HepG2 (cell line): ENCODE results near the gene CSNK1G1. TPM values are rescaled to one million over a fixed set of nuclear protein-coding genes. Genes with fewer than 3 reads are reported as not detected.

ENCODE experiments used
- ATF5 ChIP-seq: sonication (generic); formaldehyde crosslinking; IDR thresholded peaks from 2 replicates; pipeline ENCODE4 v1.4.0; 2020; ENCODE audit warnings: mild to moderate bottlenecking, low read depth, missing genetic modification reagents
- EHMT2 ChIP-seq: fragments of 200-600 bp; sonication (generic); IDR thresholded peaks from 2 replicates; pipeline ENCODE4 v1.7.0; 2017; ENCODE audit warnings: antibody characterized with exemption, low read depth, low read length, borderline replicate concordance
- FLYWCH1 ChIP-seq: sonication (generic); formaldehyde crosslinking; IDR thresholded peaks from 2 replicates; pipeline ENCODE4 v1.8.1; 2023; ENCODE audit warnings: mild to moderate bottlenecking, missing genetic modification reagents
- GATA4 ChIP-seq: sonication (generic); IDR thresholded peaks from 2 replicates; pipeline ENCODE4 v1.6.1; 2016; ENCODE audit warnings: antibody characterized with exemption, low read depth, borderline replicate concordance
- GRHL1 ChIP-seq: sonication (generic); formaldehyde crosslinking; conservative IDR thresholded peaks from 2 replicates; pipeline ENCODE4 v1.8.0; 2022; ENCODE audit warnings: missing genetic modification reagents
- HCFC1 ChIP-seq: fragments of 150-350 bp; IDR thresholded peaks from 2 replicates; pipeline ENCODE4 v1.6.1; 2014; ENCODE audit warnings: low read depth, low read length
- JUN ChIP-seq: sonication (generic); formaldehyde crosslinking; IDR thresholded peaks from 2 replicates; pipeline ENCODE4 v1.4.0; 2020; ENCODE audit warnings: mild to moderate bottlenecking, missing genetic modification reagents
- KLF6 ChIP-seq: IDR thresholded peaks from 2 replicates; pipeline ENCODE4 v1.8.0; 2016; ENCODE audit warnings: missing biosample characterization, missing genetic modification reagents
- NFE2 ChIP-seq: sonication (generic); formaldehyde crosslinking; IDR thresholded peaks from 2 replicates; pipeline ENCODE4 v1.4.0; 2020; ENCODE audit warnings: missing genetic modification reagents
- SIN3B ChIP-seq: fragments of 150-350 bp; IDR thresholded peaks from 2 replicates; pipeline ENCODE4 v1.6.1; 2014; ENCODE audit warnings: low read length
- SRSF4 ChIP-seq: fragments of 200-400 bp; formaldehyde crosslinking; IDR thresholded peaks from one replicate; pipeline ENCODE4 v1.6.1; 2018; ENCODE audit warnings: mild to moderate bottlenecking, low read depth, low read length, moderate library complexity; ENCODE audit not compliant: poor library complexity, severe bottlenecking
- TRIM22 ChIP-seq: fragments of 450-650 bp; IDR thresholded peaks from 2 replicates; pipeline ENCODE4 v1.6.1; 2017
- U2AF2 ChIP-seq: fragments of 200-400 bp; formaldehyde crosslinking; IDR thresholded peaks from 2 replicates; pipeline ENCODE4 v1.6.1; 2017; ENCODE audit warnings: low read depth, mild to moderate bottlenecking, low read length
- USF2 ChIP-seq, 2 experiments: sonication (generic) in 1 of 2; formaldehyde crosslinking in 1 of 2; IDR thresholded peaks; 2 replicates each; pipeline versions ENCODE4 v1.5.1 to v1.6.1; 2011 to 2020; ENCODE audit warnings: borderline replicate concordance in 1 of 2, low read depth in 1 of 2, low read length in 1 of 2, mild to moderate bottlenecking in 1 of 2, missing genetic modification reagents in 1 of 2, moderate library complexity in 1 of 2
- ZMAT3 ChIP-seq: sonication (generic); formaldehyde crosslinking; conservative IDR thresholded peaks from 2 replicates; pipeline ENCODE4 v1.7.0; 2021; ENCODE audit warnings: missing genetic modification reagents
- ZNF225 ChIP-seq: sonication (generic); formaldehyde crosslinking; IDR thresholded peaks from 2 replicates; pipeline ENCODE4 v1.4.0; 2020; ENCODE audit warnings: mild to moderate bottlenecking, missing genetic modification reagents
- ZNF275 ChIP-seq: sonication (generic); formaldehyde crosslinking; IDR thresholded peaks from 2 replicates; pipeline ENCODE4 v1.8.0; 2022; ENCODE audit warnings: missing genetic modification reagents, mild to moderate bottlenecking, inconsistent platforms, borderline replicate concordance
- ZNF30 ChIP-seq: sonication (generic); formaldehyde crosslinking; IDR thresholded peaks from 2 replicates; pipeline ENCODE4 v1.5.0; 2020; ENCODE audit warnings: mild to moderate bottlenecking, missing genetic modification reagents
- ZNF33A ChIP-seq: sonication (generic); formaldehyde crosslinking; IDR thresholded peaks from 2 replicates; pipeline ENCODE4 v1.5.1; 2020; ENCODE audit warnings: missing genetic modification reagents, mild to moderate bottlenecking, moderate library complexity, borderline replicate concordance
- ZNF672 ChIP-seq: sonication (generic); formaldehyde crosslinking; IDR thresholded peaks from 2 replicates; pipeline ENCODE4 v1.8.1; 2022; ENCODE audit warnings: missing genetic modification reagents
- ZNF720 ChIP-seq: sonication (generic); formaldehyde crosslinking; IDR thresholded peaks from 2 replicates; pipeline ENCODE4 v1.4.0; 2020; ENCODE audit warnings: missing genetic modification reagents
- ZNF782 ChIP-seq: sonication (generic); formaldehyde crosslinking; IDR thresholded peaks from 2 replicates; pipeline ENCODE4 v1.4.0; 2020; ENCODE audit warnings: missing genetic modification reagents, mild to moderate bottlenecking, borderline replicate concordance
- ZNF883 ChIP-seq: sonication (generic); formaldehyde crosslinking; IDR thresholded peaks from 2 replicates; pipeline ENCODE4 v1.5.1; 2020; ENCODE audit warnings: mild to moderate bottlenecking, missing genetic modification reagents; ENCODE audit errors: not compliant biosample characterization
- polyA plus RNA-seq, 8 experiments: library from polyadenylated mRNA; depleted of rRNA in 3 of 8; stranded (reverse) in 7 of 8; unstranded in 1 of 8; fragments of >200 nt; fragmentation: Illumina TruSeq in 4 of 8; extraction: Trizol in 4 of 8; gene quantifications; 2 replicates each; pipeline versions ENCODE4 v1.2.1 to v1.2.3, GENCODE V29; 2011 to 2016; ENCODE audit warnings: low read depth in 4 of 8, missing spikeins in 1 of 8, mixed read lengths in 1 of 8; ENCODE audit not compliant: insufficient read depth in 1 of 8
- total RNA-seq, 5 experiments: library from RNA; depleted of rRNA; stranded (reverse); fragments of >200 nt; fragmentation: Illumina TruSeq; extraction: Trizol; gene quantifications; 2 replicates each; pipeline ENCODE4 v1.2.3, GENCODE V29; 2016; ENCODE audit warnings: low read depth in 1 of 5

Gene CSNK1G1
- total and polyA plus RNA-seq, 2 of the 13 experiments (the other 11 are each of a cell fraction or from before 2014, with no cell fraction given): 8.5 to 12.6 TPM

- TF ChIP-seq EHMT2: no peak; the same call in 1 of the 2 replicates
- TF ChIP-seq ZNF720 (CRISPR knock-in tag): 0 out of 2 replicates have a peak, but pooled peaks have one; percentile 55
- TF ChIP-seq SRSF4: no peak
- peak; percentile 98 for TF ChIP-seq SIN3B
- TF ChIP-seq ZNF883 (CRISPR knock-in tag): peak; percentile 88
- TF ChIP-seq HCFC1: peak; percentile 85
- peak; percentile 69; the same call in 1 of the 2 replicates for TF ChIP-seq JUN (CRISPR knock-in tag)
- no peak for TF ChIP-seq GRHL1
- no peak for TF ChIP-seq NFE2 (CRISPR knock-in tag)
- peak; percentile 98 for TF ChIP-seq ZNF275 (CRISPR knock-in tag)
- TF ChIP-seq ZMAT3 (CRISPR knock-in tag): peak; percentile 96
- no peak for TF ChIP-seq TRIM22
- no peak; the same call in 1 of the 2 replicates for TF ChIP-seq GATA4
- no peak for TF ChIP-seq ZNF33A
- TF ChIP-seq ZNF782: peak; percentile 95; the same call in 1 of the 2 replicates
- peak; percentile 97 for TF ChIP-seq KLF6
- no peak; the same call in 1 of the 2 replicates for TF ChIP-seq U2AF2
- TF ChIP-seq ZNF225 (CRISPR knock-in tag): peak; percentile 95; the same call in 1 of the 2 replicates
- no peak for TF ChIP-seq ZNF30 (CRISPR knock-in tag)
- TF ChIP-seq FLYWCH1 (CRISPR knock-in tag): 0 out of 2 replicates have a peak, but pooled peaks have one; percentile 54
- TF ChIP-seq ATF5 (CRISPR knock-in tag): no peak
- TF ChIP-seq USF2 (IDR thresholded peaks at IDR 0.05; ENCODE audit: low read depth, low read length): no peak
- TF ChIP-seq USF2 (CRISPR knock-in tag; IDR thresholded peaks at IDR 0.05; ENCODE audit: borderline replicate concordance): peak; percentile 47; the same call in 1 of the 2 replicates
- TF ChIP-seq ZNF672 (CRISPR knock-in tag): 0 out of 2 replicates have a peak, but pooled peaks have one; percentile 60
Observed at GRCh38 chr15:64387562-64388168, 31.7 kb upstream of the CSNK1G1 start, which contains the start of gene TRIP4 (continued).
